ENCODE measurements around the gene ETV7.
A peak's percentile ranks its signal among the peaks of the same experiment; 100 is the strongest.
"Not testable (repeated sequence)": the region's sequence is repeated elsewhere in the genome, so short reads cannot be mapped to it uniquely, and the experiment has no call there.

ETV7 gene

DNA sequence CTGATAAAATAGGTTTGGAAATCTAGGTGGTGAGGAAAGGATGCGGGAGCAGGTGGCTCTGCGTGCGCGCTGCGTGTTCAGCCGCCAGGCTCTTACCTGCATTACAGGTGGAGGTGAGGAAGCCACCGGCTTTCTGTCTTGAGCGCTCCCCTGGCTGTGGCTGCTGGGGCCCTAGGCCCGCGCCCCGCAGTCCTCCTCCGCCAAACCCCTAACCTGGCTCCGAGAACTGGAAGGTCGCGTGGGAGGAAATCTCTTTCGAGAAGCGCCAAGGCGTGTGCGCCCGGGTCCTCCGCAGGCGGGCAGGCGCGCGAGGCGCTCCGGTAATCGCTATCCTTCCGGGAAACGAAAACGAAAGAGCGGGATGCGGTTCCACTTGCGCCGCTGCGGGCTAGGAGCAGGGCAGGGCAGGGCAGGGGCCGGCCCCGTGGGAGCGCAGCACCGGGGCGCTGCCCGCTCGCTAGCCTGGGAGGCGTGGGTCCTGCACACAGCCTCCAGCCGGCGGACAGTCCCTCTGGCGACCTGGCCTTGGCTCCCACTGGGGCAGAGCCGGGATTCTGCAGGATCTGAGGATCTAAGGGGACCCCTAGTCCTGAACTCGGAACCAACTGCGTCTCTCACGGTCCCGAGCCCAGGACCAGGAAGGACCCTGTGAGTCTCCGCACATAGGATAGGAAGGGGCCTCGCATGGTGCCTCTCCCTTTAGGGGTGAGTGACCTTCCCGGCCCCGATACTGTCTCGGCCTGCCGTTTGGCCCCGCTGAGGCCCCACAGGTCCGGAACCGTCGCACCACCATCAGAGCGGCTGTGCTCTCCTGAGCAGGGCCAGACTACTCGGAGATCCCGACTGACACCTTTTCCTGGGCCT, at the start of gene ETV7:
Gene ETV7 (minus strand): TSS at position 230 of the 864 bp plus-strand sequence. CDS start 128 bp downstream, at position 102.
- peak; percentile 42 for DNase-seq

DNA sequence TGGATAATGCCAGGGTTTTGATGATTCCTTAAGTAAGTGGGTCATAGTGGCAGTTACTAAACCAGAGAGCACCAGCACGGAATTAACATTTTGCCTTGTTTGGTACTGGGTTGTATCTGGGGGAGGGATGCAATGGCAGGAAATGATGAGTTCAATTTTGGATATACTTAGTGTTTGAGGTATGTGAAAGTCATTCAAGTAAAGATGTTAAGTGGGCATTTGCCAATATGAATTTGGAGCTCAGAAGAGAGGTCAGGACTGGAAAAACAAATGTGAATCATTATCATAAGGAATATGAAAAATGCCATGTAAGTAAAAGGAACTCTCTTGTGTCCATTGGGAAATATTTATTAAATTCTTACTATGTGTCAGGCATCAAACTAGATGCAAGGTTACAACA, 49.0 kb upstream of the ETV7 start:
- DNase-seq, result no peak

DNA sequence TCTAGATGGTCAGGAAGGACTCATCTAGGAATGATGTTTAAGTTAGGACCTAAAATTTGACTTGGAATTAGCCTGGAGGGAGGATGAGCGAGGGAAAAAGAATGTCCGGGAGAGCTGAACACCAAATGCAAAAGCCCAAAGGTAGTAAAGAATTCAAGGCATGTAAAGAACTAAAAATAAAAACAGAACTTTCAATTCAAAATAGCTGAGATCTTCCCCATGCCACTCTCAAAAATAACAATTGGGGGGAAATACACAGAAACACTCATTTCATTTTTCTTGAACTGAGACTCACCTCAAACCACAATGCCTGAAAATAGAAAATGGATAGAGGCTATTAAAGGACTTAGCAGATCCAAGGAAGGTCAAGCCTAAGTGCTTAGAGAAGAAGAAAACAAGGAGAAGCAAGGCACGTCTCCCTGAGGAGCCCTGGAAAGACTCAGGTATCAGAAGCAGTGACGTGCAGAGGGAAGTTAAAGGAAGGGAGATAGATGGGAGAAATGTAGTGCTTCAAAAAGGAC, 44.7 kb upstream of the ETV7 start:
- no peak for DNase-seq

DNA sequence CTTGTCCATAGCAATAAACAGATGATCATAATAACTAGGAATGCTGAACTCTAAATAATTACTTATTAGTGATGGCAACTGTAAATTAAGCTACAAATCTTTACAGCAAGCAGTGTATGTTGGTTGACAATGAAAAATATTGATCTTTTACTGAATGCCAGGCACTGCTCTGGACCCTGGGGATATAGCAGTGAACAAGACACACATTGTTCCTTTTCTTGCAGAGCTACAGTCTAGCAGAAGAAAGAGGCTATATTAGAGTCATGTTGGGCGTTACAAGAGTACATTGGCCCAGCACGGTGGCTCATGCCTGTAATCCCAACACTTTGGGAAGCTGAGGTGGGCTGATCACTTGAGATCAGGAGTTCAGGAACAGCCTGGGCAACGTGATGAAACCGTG, 43.7 kb upstream of the ETV7 start:
- no peak for DNase-seq

DNA sequence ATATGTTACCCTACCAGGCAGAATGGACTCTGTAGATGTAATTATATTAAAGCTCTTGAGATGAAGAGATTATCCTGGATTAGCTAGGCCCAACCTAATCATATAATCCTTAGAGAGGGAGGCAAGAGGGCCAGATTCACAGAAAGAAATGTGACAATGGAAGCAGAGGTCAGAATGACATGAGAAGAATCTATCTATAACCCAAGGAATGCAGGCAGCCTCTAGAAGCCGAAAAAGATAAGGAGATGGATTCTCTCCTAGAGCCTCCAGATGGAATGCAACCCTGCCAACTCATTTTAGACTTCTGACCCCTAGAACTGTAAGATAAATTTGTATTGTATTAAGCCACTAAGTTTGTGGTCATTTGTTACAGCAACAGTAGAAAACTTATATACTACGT, 42.9 kb upstream of the ETV7 start:
- no peak for DNase-seq

DNA sequence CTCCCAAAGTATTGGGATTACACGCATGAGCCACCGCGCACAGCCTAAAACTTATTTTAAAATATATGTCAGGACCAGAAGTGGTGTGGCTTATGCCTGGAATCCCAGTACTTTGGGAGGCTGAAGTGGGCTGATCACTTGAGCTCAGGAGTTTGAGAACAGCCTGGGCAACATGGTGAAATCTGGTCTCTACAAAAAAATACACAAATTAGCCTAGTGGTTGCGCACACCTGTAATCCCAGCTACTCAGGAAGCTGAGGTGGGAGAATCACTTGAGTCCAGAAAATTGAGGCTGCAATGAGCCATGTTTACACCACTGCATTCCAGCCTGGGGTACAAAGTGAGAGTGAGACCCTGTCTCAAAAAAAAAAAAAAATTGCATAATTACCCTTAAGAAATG, 41.4 kb upstream of the ETV7 start:
- DNase-seq, result no peak

DNA sequence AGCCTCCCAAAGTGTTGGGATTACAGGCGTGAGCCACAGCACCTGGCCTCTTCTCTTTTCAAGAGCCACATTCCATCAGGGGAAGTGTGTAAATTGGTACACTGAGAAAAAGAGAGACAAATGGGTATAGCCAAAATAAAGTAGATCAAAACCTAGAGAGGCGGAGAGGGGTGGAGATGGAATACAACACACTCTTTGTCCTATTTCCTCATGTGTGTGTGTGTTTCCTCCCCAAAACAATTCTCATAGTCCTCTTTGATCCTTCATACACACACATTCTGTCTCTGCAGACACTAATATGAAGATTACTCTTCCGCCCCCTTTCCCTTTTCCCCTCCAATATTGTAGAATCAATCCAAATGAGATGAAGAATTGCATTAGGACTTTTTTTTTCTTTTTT, 39.2 kb upstream of the ETV7 start:
- no peak for DNase-seq

DNA sequence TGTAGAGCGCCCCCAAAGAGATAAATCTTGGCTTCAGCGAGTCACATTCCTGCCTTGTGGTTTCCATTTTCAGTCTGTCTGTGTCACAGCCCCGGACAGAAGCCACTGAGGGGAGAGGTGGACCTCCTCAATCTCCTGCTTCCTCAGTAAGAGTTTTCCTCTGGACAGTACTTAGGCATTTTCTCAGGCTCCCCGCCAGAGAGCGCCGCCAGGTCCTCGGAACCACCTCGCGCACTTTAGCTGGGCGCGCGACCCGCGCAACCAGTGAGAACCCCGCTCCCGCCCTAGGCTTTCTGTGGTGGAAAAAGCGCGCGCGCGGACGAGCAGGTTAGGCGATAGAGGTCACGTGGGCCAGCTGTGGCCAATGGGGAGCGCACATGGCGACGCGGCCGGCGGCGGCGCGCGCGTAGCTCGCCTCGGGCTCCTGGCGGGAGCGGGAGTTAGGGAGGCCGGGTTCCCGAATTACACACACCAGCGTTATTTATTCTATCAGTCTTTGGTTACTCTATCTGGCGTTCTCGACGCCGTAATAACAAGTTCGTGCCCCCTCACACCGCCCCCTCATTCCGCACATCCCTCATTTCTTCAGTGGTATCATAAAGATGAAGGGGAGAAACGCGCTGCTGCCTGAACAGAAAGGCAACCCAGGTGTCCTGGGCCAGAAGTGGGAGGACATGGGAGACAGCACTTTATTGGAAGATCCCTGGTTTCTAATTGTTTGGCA, 35.8 kb upstream of the ETV7 start:
- DNase-seq, result peak; percentile 99

DNA sequence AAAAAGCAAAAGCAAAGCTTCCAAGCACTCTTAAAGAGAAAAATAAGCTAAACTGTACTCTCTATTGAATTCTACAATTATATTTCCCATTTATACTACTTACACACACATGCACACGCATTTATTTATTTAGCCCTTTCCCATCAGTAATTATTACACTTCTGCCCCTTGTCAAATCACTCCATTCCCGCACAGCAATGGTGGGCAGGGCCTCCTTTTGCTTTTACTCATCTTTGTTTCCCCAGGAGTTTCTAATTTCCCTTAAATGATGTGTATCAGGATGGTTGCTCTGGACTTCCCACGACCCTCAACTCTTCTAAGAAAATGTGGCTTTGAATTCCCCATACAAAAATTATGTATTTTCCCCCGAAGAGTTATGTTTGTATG, 35.2 kb upstream of the ETV7 start:
- no peak for DNase-seq

DNA sequence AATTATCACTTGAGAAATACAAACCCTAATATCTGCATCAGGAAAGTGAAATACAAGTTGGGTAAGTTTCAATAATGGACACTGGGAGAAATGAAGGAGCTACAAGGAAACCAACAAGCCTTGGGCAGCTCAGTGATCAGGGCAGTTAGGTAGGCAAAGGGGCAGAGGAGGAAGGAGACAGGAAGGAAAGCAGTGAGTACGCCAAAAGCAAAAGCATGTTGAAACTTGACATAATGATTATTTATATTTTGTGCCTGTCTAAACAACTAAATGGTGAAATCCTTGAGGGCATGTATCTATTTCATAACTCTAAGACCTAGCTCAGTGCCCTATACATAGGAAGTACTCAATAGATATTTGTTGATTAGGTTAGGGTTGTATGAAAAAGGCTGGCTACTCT, 31.8 kb upstream of the ETV7 start:
- DNase-seq, result no peak

DNA sequence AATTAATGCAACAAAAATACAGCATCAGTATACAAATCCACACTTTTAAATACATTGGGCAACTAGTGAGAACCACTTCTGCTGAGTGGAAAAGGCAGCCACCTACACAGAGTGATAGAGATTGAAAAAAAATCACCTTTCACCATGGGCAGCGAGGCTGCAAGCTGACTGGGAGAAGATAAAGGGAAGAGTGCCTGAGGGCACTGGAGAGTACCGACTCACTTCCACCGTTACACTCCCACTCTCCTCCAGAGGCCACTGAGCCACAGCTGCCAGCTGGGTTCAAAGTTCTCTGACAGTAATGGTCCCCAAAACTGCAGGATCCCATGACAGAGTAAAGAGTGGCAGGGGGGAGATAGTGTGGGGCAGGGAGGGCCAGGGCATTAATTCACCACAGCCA, 31.1 kb upstream of the ETV7 start:
- no peak for DNase-seq

DNA sequence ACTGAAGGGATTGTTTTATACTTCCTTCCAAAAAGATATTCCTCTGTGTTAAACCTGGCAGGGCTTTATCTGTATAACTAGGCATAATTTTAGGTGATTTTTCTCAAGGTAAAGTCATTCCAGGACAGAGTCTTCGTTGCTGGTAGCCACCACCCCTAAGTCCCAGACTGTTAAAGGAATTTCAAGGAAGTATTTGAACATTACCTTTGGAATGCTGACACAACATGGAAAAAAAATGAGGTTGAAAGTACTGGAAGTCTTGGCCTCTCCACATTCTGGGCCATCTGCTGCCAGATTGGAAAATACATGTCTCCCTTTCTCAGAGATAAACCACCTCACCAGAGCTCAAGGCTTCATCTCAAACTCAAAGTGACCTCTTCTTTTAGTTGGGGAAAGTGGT, 27.0 kb upstream of the ETV7 start:
- DNase-seq, result no peak

DNA sequence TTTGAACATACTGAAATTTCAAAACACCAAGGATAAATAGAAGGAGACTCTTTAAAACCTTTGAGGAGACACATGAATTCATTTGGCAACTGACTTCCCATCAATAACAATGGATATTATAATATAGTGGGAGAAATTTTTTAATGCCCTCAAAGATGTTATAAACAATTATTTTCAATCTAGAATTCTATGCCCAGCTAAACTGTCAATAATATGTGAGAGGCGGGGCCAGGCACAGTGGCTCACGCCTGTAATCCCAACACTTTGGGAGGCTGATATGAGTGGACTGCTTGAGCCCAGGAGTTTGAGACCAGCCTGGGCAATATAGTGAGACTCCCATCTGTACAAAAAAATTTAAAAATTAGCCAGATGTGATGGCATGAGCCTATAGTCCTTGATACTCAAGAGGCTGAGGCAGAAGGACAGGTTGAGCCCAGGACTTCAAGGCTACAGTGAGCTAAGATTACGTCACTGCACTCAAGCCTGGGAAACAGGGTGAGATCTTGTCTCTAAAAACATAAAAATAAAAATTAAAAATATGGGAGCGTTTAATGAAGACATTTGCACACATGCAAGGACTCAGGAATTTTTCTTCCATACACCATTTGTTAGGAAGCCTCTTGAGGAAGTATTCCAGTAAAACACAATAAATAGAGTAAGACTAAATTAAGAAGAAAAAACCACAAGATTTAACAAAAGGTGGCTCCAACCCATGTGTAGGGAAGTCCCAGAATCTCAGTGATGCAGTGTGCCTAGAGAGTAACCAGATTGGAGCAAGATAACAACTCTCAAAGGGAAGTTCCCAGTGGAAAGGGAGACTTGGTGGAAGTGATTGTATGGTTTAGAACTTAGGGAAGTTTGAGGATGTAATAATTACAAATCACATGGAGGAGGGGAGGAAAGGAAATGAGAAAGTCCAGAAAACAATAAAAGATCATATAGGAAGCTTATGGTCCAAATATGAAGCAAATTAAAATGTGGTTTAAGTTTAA, 26.3 kb upstream of the ETV7 start:
- DNase-seq, result no peak

DNA sequence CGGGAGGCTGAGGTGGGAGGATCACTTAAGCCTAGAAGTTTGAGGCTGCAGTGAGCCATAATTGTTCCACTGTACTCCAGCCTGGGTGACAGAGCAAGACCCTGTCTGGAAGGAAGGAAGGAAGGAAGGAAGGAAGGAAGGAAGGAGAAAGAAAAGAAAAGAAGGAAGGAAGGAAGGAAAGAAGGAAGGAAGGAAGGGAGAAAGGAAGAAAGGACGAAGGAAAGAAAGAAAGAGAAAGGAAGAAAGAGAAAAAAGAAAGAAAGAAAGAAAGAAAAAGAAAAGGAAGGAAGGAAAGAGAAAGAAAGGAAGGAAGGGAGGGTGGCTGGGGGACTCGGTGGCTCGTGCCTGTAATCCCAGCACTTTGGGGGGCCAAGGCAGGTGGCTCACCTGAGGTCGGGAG, 22.2 kb upstream of the ETV7 start:
- DNase-seq, result not testable (repeated sequence)

DNA sequence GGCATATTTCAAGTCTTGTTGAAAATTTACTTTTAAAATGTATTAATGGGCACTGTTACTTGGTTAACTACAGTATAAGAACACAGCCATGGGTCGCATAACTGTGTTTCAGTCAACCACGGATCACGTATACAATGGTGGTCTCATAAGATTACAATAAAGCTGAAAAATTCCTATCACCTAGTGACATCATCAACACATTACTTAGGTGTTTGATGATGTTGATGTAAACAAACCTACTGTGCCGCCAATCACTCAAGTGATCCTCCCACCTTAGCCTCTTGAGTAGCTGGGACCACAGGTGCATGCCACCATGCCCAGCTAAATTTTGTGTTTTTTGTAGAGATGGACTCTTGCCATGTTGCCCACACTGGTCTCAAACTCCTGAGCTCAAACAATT, 16.7 kb upstream of the ETV7 start:
- no peak for DNase-seq

DNA sequence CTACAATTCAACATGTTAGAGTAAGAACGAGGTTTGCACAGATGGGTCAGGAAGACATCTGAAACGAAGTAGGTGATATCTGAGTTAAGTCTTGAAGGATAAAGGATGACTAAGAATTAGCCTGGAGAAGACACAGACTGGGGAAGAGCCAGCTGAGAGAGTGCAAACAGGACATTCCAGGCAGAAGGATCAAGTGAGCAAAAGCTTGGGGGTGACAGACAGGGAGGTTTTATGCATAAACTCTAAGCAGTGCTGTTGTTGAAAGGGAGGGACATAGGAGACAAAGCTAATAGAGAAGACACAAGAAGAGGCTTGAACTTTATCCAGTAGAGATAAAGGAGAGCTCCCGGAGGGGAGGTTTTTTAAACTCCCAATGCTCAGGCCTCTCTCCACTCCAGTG, 15.0 kb upstream of the ETV7 start:
- DNase-seq, result no peak

DNA sequence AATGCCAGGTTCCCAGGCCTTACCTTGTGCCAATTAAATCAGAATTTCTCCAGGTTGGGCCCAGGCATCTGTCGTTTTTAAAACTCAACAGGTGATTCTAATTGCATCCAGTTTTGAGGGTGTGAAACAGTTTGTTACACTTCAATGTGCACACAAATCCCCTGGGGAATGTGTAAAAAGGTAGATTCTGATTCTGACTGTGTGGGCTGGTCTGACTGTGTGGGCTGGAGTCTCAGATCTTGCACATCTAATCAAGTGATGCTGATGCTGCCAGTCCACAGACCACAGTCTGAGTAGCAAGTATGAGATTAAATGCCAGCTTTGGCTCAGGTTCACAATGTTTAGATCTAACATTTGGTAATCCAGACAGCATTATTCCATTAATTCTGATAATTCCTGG, 12.5 kb upstream of the ETV7 start:
- DNase-seq, result no peak

DNA sequence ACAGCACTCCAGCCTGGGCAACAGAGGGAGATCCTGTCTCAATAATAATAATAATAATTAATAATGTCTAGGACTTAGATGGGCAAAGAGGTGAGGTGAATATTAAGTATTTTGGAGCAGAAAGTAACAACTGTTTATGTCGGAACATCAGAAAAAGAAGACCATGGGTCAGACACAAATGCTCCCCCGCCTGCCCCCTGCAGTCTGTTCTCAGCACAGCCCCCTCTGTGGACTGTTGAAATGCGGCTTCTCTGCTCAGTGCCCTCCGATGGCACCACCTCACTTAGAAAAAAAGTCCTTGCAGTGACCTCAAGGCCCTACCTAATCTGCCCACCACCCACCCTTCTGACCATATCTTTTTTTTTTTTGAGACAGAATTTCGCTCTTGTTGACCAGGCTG, 5.2 kb upstream of the ETV7 start:
- no peak for DNase-seq

DNA sequence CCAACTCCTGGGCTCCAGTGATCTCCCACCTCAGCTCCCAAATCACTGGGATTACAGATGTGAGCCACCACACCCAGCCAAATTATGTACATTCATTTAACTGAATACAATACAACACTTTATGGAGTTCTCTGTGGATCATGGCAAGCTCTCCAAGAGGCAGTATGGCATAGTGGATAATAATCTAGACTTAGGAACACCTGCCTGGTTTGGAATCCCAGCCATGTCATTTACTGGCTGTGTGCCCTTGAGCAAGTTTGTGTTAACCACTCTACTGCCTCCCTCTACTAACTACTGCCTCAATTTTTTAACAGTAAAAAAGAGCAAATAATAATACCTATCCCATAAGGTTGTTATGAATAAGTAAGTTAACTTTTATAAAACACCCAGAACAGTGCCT, 1.9 kb upstream of the ETV7 start:
- DNase-seq, result no peak

DNA sequence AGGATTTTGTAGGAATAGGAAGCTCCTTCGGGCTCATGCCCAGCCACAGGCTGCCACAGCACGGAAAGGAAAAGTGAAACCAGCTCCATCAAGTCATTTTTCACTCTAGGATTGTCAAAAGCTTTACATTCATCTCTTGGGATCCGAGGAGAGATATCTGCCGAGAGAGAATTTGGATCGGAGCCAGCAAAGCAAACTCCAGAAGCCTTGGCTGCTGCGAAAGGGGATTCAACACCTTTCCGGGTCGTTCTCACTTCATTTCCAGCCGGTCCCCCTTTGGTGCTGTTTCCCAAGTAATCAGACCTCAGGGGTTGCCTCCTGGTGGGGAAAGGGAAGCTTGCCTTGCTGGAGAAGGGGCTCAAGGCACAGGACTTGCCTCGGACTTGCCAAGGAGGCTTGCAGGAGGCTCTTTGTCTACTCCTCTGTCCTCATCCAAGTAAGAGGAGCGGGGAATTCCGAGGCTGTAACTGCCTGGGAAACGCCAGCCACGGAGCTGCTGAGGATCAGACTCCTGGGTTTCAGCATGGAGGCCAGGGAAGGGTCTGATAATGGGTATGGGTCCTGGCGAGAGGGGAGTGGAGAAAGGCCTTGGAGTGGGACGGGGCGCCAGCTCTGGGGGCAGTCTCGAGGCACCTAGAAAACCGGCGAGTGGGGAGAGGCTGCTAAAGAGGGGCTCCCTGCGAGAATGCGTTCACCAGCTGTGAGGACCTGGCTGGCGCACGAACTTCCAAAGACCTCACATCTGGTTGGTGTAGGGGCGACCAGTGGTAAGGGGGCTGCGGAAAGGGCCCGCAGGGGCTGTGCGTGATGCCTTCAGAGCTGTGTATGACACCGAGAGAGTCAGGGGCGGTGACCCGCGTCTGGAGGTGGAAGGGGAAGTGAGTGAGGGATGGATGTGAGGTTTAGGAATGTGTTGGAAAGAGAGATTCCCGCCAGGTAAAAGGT, 702 bp downstream of the ETV7 start:
- DNase-seq, result peak; percentile 51

DNA sequence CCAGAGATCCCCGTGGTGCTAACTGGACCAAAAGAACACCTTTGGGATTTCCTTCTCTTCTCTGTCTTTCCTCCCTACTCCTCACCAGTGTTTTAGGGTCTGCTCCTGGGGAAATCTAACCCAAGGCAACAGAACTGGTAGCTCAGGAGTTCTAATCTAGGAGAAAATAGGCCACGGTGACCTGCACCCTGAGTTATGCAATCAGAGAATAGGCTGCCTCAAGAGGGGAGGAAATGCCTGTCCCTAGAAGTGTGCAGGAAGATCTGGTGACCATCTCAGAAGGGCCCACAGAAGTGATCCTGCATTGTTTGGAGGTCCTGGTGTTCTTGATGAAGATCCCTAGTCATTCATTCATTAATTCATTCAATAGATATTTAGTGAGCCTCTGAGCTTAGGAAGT, 3.4 kb downstream of the ETV7 start:
- DNase-seq, result no peak

DNA sequence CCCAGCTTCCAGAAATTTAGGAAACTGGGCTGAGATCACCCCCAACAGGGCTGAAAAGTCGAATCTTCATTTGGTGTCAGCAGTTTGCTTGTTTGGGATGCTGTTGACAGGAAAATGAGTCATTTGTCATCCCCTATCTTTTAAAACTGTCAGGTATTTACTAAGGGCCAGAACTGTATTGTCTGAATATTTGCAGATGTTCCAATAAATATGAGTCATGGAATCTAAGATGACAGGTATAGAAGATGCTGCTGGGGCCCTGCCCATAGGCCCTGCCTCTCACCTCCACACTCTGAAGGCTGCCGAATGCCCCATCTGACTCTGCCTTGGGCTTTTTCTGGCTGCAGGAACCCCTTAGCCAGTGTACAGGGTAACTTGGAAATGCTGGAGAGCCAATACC, 3.9 kb downstream of the ETV7 start:
- DNase-seq, result no peak

Data from right hindlimb (tissue), 1 donor.